Activated T-helper 1 cell treated with anti-CD3 and anti-CD28 coated beads, Interleukin-12 subunit alpha, Interleukin-12 subunit beta, Interleukin-2, Interleukin-4 antibody, amounts not matched to agents 30 ng/mL and 10 ng/mL and 1 ng/mL, durations not matched to agents 14 hours and 24 hours and 36 hours (primary cell): Measurements from ENCODE around the gene ZMYND10. TPM values are rescaled to one million over a fixed set of nuclear protein-coding genes. Genes with fewer than 3 reads are reported as not detected.

Source experiments
- DNase-seq: peaks from one replicate; pipeline ENCODE4 v3.0.0; 2021; ENCODE audit warnings: low spot score
- H3K27ac Mint-ChIP-seq: one replicate; pipeline ENCODE4 v1.8.0; 2021; ENCODE audit warnings: mild to moderate bottlenecking, mixed read lengths
- H3K27me3 Mint-ChIP-seq: one replicate; pipeline ENCODE4 v1.8.0; 2022; ENCODE audit warnings: mild to moderate bottlenecking, moderate library complexity, mixed read lengths; ENCODE audit not compliant: insufficient read depth
- H3K36me3 Mint-ChIP-seq: one replicate; pipeline ENCODE4 v1.8.0; 2021; ENCODE audit warnings: low read depth, mixed read lengths
- H3K4me1 Mint-ChIP-seq: one replicate; pipeline ENCODE4 v1.8.0; 2021; ENCODE audit warnings: low read depth, mixed read lengths
- H3K4me3 Mint-ChIP-seq: one replicate; pipeline ENCODE4 v1.8.0; 2021; ENCODE audit warnings: mild to moderate bottlenecking, moderate library complexity, mixed read lengths
- H3K9me3 Mint-ChIP-seq: one replicate; pipeline ENCODE4 v1.8.0; 2021; ENCODE audit warnings: mixed read lengths
- intact Hi-C: fragments of 100-400 bp; cut with micrococcal nuclease; formaldehyde crosslinking; loops from one replicate; pipeline ENCODE4 v1.15.1; 2024
- total RNA-seq: library from RNA; stranded (reverse); gene quantifications from 2 replicates; pipeline ENCODE4 v1.2.3, GENCODE V29; 2022

The ZMYND10 gene
- total RNA-seq, 1 donor from 2014 or later: 1.5 TPM

GRCh38 chr3:50364573-50365079 is 19.1 kb upstream of the ZMYND10 start:
- DNase-seq: no peak
- intact Hi-C loops: loop anchor here (1.0 to 5.0 kb wide), 3 partner anchors 14 to 203 kb away; partner anchors contain the start of genes C3orf18, CYB561D2 and NPRL2
- Mint-ChIP-seq H3K36me3 (no peaks in the 10 kb centered on the region), H3K27me3 (peaks cover 4% of the 10 kb centered on the region), H3K4me3 (peak overlapping the region; percentile 69), H3K9me3 (no peaks in the 10 kb centered on the region), H3K4me1 (peaks cover 18% of the 10 kb centered on the region), H3K27ac (peak overlapping the region; percentile 61)

DNA sequence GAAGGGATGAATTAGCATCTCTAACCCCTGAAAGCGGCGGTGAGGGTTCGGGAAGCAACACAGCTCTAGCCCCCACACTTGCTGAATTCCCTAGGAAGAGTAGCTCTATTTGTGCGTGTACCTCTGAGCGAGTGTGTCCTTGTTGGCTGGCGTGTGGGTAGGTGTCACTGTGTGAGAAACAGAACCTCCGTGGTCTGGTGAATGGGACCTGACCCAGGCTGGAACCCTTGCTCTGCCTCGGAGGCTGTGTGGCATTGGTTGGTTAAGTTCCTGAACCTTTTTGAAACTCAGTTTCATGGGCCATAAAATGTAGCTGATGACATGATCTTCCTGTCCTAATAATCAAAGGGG is 14.2 kb upstream of the ZMYND10 start:
- H3K4me3 Mint-ChIP-seq: peak overlapping the region; percentile 99
- DNase-seq: no peak
- peak overlapping the region; percentile 96 for H3K27ac Mint-ChIP-seq
- peaks cover 40% of the 10 kb centered on the region for H3K4me1 Mint-ChIP-seq
- peaks cover 10% of the 10 kb centered on the region for H3K36me3 Mint-ChIP-seq
- intact Hi-C loops: loop anchor here (1.0 to 10.0 kb wide), 12 partner anchors 8 to 1695 kb away; partner anchors contain the start of genes C3orf18, CISH, DCAF1 and DUSP7
- H3K27me3 Mint-ChIP-seq: peaks cover 4% of the 10 kb centered on the region
- H3K9me3 Mint-ChIP-seq: no peaks in the 10 kb centered on the region

- Mint-ChIP-seq H3K27ac (peak within 1 kb of the TSS; percentile 96), H3K4me3 (peak within 1 kb of the TSS; percentile 99), H3K36me3 (peaks cover 15% of the 10 kb centered on the region), H3K27me3 (peaks cover 4% of the 10 kb centered on the region), H3K9me3 (no peaks in the 10 kb centered on the region), H3K4me1 (peaks cover 43% of the 10 kb centered on the region)
- DNase-seq: peak; percentile 95
- intact Hi-C loops: loop anchor here (1.0 to 10.0 kb wide), 12 partner anchors 8 to 1696 kb away; partner anchors contain the start of genes C3orf18, CISH, DCAF1 and DUSP7
Observed at GRCh38 chr3:50358911-50359759, 13.6 kb upstream of the ZMYND10 start, which contains the start of gene TMEM115. Gene TMEM115, minus strand, starts transcription at chr3:50359521. Its CDS starts 458 bp downstream, at chr3:50359063.

GRCh38 chr3:50358355-50358910 is 12.9 kb upstream of the ZMYND10 start:
- H3K27ac Mint-ChIP-seq: peak overlapping the region; percentile 75
- peaks cover 45% of the 10 kb centered on the region for H3K4me1 Mint-ChIP-seq
- no peak for DNase-seq
- no peaks in the 10 kb centered on the region for H3K9me3 Mint-ChIP-seq
- H3K27me3 Mint-ChIP-seq: peaks cover 2% of the 10 kb centered on the region
- intact Hi-C loops: loop anchor here (2.0 to 10.0 kb wide), 5 partner anchors 252 to 1696 kb away; partner anchors contain the start of genes CISH, DUSP7, MANF and RPL29
- peaks cover 16% of the 10 kb centered on the region for H3K36me3 Mint-ChIP-seq
- peak overlapping the region; percentile 99 for H3K4me3 Mint-ChIP-seq

DNA sequence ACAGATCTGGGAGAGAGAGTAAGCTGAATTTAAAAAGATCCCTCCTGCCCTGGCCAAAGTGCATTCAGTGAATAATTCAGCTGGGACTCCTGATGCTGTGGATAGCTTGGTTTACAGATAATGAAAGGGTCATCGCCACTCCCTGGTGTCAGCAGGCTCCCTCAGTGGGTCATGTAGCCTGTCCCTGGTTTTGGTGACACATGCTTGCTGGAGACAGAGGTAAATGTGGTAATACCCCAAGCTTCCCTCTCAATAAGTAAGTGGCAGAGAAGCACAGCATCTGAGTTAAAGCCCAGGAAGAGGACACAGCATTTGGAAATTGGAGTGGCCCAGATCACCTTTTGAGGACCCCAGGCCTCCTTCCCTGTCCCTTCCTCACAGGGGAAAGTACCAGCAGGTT is 11.9 kb upstream of the ZMYND10 start:
- Mint-ChIP-seq H3K4me3 (peak overlapping the region; percentile 99), H3K36me3 (peaks cover 18% of the 10 kb centered on the region), H3K27me3 (no peaks in the 10 kb centered on the region), H3K9me3 (no peaks in the 10 kb centered on the region), H3K4me1 (peaks cover 45% of the 10 kb centered on the region), H3K27ac (no peak overlapping the region)
- intact Hi-C loops: loop anchor here (10.0 kb wide), 3 partner anchors 1327 to 1697 kb away; partner anchors contain the start of genes DUSP7 and RPL29
- DNase-seq: no peak

DNA sequence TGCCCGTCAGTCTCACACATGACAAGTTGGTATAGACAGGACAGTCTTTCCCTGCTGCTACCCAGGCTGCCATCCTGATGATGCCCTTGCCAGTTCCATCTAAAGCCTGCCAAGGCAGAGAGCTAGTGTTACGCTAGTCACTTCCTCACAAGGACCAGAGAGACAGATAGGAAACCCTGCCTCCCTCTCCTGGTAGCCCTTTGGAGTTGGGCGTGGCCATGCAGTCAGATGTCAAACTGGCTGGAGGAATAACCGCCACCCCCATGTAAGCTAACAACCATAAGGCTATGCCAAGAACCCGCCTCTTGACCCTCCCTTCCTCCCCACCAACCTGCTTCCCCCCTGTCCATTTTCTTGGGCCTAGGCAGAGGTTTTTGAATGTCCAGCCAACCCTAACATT is 11.0 kb upstream of the ZMYND10 start:
- H3K9me3 Mint-ChIP-seq: no peaks in the 10 kb centered on the region
- intact Hi-C loops: loop anchor here (10.0 kb wide), 3 partner anchors 1328 to 1698 kb away; partner anchors contain the start of genes DUSP7 and RPL29
- peaks cover 18% of the 10 kb centered on the region for H3K36me3 Mint-ChIP-seq
- no peak for DNase-seq
- peaks cover 46% of the 10 kb centered on the region for H3K4me1 Mint-ChIP-seq
- no peak overlapping the region for H3K27ac Mint-ChIP-seq
- H3K4me3 Mint-ChIP-seq: peak overlapping the region; percentile 99
- no peaks in the 10 kb centered on the region for H3K27me3 Mint-ChIP-seq

- Mint-ChIP-seq H3K4me3 (peak overlapping the region; percentile 99), H3K27me3 (no peaks in the 10 kb centered on the region), H3K4me1 (peaks cover 51% of the 10 kb centered on the region), H3K36me3 (peaks cover 23% of the 10 kb centered on the region), H3K9me3 (no peaks in the 10 kb centered on the region), H3K27ac (no peak overlapping the region)
- DNase-seq: no peak
- intact Hi-C loops: loop anchor here (10.0 kb wide), 3 partner anchors 1329 to 1699 kb away; partner anchors contain the start of genes DUSP7 and RPL29
Observed at GRCh38 chr3:50355829-50356552, 10.5 kb upstream of the ZMYND10 start.

DNA sequence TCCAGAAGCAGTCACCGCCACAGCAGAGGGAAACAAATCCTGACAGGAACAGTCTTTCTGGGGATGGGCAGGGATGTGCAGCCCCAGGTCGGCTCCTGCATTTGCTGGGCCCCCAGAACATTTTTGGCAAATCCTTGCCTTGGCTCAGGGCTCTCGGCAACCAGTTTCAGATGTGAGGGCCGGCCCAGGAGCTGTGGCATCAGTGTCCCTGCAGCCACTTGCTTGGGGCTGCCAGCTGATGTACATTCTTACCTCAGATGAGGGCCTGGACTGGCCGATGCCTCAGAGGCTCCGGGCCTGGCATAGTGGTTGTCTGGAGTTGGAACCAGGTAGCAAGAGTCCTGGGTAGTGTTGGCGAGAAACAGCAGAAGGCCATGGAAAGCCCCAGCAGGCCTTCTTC is 9.3 kb upstream of the ZMYND10 start:
- Mint-ChIP-seq H3K4me3 (no peak overlapping the region), H3K4me1 (peaks cover 57% of the 10 kb centered on the region), H3K27me3 (no peaks in the 10 kb centered on the region), H3K27ac (no peak overlapping the region), H3K9me3 (no peaks in the 10 kb centered on the region), H3K36me3 (peaks cover 31% of the 10 kb centered on the region)
- intact Hi-C loops: loop anchor here (10.0 kb wide), 3 partner anchors 1330 to 1700 kb away; partner anchors contain the start of genes DUSP7 and RPL29
- no peak for DNase-seq

DNA sequence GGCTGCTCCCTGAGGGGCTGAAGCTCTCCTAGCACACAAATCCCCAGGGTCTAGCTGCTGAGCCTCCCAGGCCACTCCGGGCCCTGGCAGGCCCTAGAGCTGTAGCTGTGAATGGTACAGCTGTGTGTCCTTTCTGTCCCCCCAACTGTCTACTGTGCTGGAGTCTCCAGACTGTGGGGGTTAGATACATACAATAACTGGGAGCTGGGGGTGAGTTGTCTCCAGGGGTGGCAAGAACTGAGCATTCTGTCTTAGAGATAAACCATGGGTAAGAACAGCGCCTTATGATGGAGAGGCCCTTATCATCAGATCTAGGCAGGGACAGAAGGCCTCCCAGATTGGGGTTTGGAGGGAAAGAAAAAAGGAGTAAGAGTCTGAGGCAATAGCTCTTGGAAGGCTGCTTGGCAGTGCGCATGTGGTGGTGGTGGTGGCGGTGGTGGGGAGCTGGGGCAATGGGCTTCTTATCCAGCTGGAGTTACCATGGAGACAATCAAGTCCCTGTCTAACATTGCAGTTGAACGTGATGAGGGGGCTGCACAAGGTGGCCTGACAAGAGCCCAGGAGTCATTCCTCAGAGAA is 8.7 kb upstream of the ZMYND10 start:
- peaks cover 56% of the 10 kb centered on the region for H3K4me1 Mint-ChIP-seq
- no peaks in the 10 kb centered on the region for H3K27me3 Mint-ChIP-seq
- peaks cover 30% of the 10 kb centered on the region for H3K36me3 Mint-ChIP-seq
- no peak for DNase-seq
- H3K27ac Mint-ChIP-seq: no peak overlapping the region
- H3K4me3 Mint-ChIP-seq: no peak overlapping the region
- H3K9me3 Mint-ChIP-seq: no peaks in the 10 kb centered on the region
- intact Hi-C loops: loop anchor here (10.0 kb wide), 3 partner anchors 1331 to 1701 kb away; partner anchors contain the start of genes DUSP7 and RPL29

DNA sequence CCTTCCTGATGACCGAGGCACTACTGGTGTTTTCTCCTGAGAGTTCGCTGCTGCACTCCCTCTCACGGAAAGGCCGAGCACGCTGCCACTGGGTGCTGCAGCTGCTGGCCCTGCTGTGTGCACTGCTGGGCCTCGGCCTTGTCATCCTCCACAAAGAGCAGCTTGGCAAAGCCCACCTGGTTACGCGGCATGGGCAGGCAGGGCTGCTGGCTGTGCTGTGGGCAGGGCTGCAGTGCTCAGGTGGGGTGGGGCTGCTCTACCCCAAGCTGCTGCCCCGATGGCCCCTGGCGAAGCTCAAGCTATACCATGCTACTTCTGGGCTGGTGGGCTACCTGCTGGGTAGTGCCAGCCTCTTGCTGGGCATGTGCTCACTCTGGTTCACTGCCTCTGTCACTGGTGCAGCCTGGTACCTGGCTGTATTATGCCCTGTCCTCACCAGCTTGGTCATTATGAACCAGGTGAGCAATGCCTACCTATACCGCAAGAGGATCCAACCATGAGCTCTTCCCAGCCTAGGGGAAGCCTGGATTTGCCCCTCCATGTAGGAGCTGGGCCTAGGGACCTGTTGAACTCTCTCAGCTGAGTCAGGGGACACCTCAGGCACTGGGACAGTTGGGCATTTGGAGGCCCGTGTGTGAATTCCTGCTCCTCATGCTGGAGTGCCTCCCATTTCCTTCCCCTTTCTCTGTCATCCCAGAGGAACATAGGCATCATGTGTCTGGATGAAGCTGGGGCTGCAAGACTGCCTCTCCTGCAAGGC is 7.9 kb upstream of the ZMYND10 start:
- Mint-ChIP-seq H3K27me3 (no peaks in the 10 kb centered on the region), H3K4me1 (peaks cover 59% of the 10 kb centered on the region), H3K27ac (no peak overlapping the region), H3K4me3 (no peak overlapping the region), H3K36me3 (peaks cover 33% of the 10 kb centered on the region), H3K9me3 (no peaks in the 10 kb centered on the region)
- intact Hi-C loops: loop anchor here (10.0 kb wide), 3 partner anchors 1331 to 1701 kb away; partner anchors contain the start of genes DUSP7 and RPL29
- DNase-seq: no peak

- DNase-seq: no peak
- Mint-ChIP-seq H3K27me3 (no peaks in the 10 kb centered on the region), H3K27ac (no peak overlapping the region), H3K36me3 (peaks cover 33% of the 10 kb centered on the region), H3K4me3 (peak overlapping the region; percentile 30), H3K9me3 (no peaks in the 10 kb centered on the region), H3K4me1 (peaks cover 59% of the 10 kb centered on the region)
- intact Hi-C loops: loop anchor here (10.0 kb wide), 3 partner anchors 1332 to 1702 kb away; partner anchors contain the start of genes DUSP7 and RPL29
Observed at GRCh38 chr3:50352781-50353180, 7.2 kb upstream of the ZMYND10 start.
